Calu3 (cell line): ENCODE data around the gene PAPPA. TPM values are rescaled to one million over a fixed set of nuclear protein-coding genes. Genes with fewer than 3 reads are reported as not detected.

Source experiments
- BruUV-seq: library from RNA; stranded (reverse); fragments of 400-500 nt; replicated peaks from 2 replicates; lab custom pipeline; 2021; lab: Mats Ljungman, UMichigan
- CTCF ChIA-PET: fragments of 300-600 bp; sonication (Branson Sonifier 250); formaldehyde crosslinking; loops from one replicate; lab custom pipeline; 2022; ENCODE audit warnings: antibody characterized with exemption; lab: Charles Lee
- DNase-seq: peaks from one replicate; pipeline ENCODE4 v3.0.0; 2022
- H3K27ac Mint-ChIP-seq: one replicate; pipeline ENCODE4 v1.8.0; 2022; ENCODE audit warnings: mixed read lengths; ENCODE audit not compliant: unreplicated experiment
- H3K27me3 Mint-ChIP-seq: one replicate; pipeline ENCODE4 v1.8.0; 2022; ENCODE audit warnings: mixed read lengths; ENCODE audit not compliant: unreplicated experiment
- H3K36me3 Mint-ChIP-seq: one replicate; pipeline ENCODE4 v1.8.0; 2022; ENCODE audit warnings: mild to moderate bottlenecking, moderate library complexity, mixed read lengths; ENCODE audit not compliant: insufficient read depth, unreplicated experiment
- H3K4me1 Mint-ChIP-seq: one replicate; pipeline ENCODE4 v1.8.0; 2022; ENCODE audit warnings: mild to moderate bottlenecking, low read depth, mixed read lengths; ENCODE audit not compliant: unreplicated experiment
- H3K4me3 Mint-ChIP-seq: one replicate; pipeline ENCODE4 v1.8.0; 2022; ENCODE audit warnings: mild to moderate bottlenecking, low read depth, moderate library complexity, mixed read lengths; ENCODE audit not compliant: unreplicated experiment
- H3K9me3 Mint-ChIP-seq: one replicate; pipeline ENCODE4 v1.8.0; 2022; ENCODE audit warnings: low read depth, mixed read lengths; ENCODE audit not compliant: unreplicated experiment
- intact Hi-C: fragments of 100-400 bp; cut with micrococcal nuclease; formaldehyde crosslinking; loops from one replicate; pipeline ENCODE4 v1.10.0; 2022; ENCODE audit not compliant: unreplicated experiment
- total RNA-seq: library from RNA; stranded (reverse); gene quantifications from 2 replicates; pipeline ENCODE4 v1.2.3, GENCODE V29; 2022
- TF ChIP-seq, protein P1 (sequence below): fragments of 200-600 bp; IDR thresholded peaks from one replicate; pipeline ENCODE4 v1.8.0; 2022; ENCODE audit warnings: antibody characterized with exemption; ENCODE audit not compliant: unreplicated experiment

Gene PAPPA
- total RNA-seq, 1 experiment from 2014 or later, result not detected

- peaks cover 2% of the 10 kb centered on the region for H3K9me3 Mint-ChIP-seq
- peaks cover 5% of the 10 kb centered on the region for H3K36me3 Mint-ChIP-seq
- CTCF ChIA-PET, result no interaction called here
- H3K4me3 Mint-ChIP-seq, result no peak overlapping the region
- no TSS peak for BruUV-seq
- no peak for DNase-seq
- intact Hi-C loops, result no loop called here
- TF ChIP-seq, protein P1, sequence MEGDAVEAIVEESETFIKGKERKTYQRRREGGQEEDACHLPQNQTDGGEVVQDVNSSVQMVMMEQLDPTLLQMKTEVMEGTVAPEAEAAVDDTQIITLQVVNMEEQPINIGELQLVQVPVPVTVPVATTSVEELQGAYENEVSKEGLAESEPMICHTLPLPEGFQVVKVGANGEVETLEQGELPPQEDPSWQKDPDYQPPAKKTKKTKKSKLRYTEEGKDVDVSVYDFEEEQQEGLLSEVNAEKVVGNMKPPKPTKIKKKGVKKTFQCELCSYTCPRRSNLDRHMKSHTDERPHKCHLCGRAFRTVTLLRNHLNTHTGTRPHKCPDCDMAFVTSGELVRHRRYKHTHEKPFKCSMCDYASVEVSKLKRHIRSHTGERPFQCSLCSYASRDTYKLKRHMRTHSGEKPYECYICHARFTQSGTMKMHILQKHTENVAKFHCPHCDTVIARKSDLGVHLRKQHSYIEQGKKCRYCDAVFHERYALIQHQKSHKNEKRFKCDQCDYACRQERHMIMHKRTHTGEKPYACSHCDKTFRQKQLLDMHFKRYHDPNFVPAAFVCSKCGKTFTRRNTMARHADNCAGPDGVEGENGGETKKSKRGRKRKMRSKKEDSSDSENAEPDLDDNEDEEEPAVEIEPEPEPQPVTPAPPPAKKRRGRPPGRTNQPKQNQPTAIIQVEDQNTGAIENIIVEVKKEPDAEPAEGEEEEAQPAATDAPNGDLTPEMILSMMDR, result no peak
- no peaks in the 10 kb centered on the region for H3K4me1 Mint-ChIP-seq
- no peaks in the 10 kb centered on the region for H3K27me3 Mint-ChIP-seq
- no peak overlapping the region for H3K27ac Mint-ChIP-seq
Observed at GRCh38 chr9:116380496-116380995, 227.0 kb downstream of the PAPPA start.

GRCh38 chr9:116381350-116381749 is 227.8 kb downstream of the PAPPA start:
- intact Hi-C loops, result no loop called here
- Mint-ChIP-seq H3K27ac (no peak overlapping the region), H3K36me3 (peaks cover 5% of the 10 kb centered on the region)

DNA sequence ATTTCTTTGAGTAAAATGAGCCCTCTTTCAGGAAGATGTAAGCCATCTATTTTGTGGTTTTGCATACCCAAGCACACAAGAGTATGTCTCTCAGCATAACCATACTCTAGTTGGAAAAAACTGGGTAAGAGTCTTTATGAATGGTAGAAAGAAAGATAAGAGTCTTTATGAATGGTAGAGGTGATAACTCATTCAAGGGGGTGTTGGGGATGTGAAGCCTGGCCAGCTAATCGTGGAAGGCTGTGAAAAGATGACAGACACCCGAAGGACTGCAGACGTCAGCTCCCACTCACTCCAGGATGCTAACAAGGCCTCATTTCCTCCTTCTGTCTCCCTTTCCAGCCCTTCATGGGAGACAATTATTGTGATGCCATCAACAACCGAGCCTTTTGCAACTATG is 228.5 kb downstream of the PAPPA start:
- BruUV-seq, result no TSS peak
- no peak overlapping the region for H3K27ac Mint-ChIP-seq

More at GRCh38 chr9:116381350-116381749, 227.8 kb downstream of the PAPPA start:
- peaks cover 2% of the 10 kb centered on the region for H3K9me3 Mint-ChIP-seq
- H3K27me3 Mint-ChIP-seq, result no peaks in the 10 kb centered on the region
- CTCF ChIA-PET, result no interaction called here
- H3K4me3 Mint-ChIP-seq, result no peak overlapping the region
- no peak for DNase-seq
- H3K4me1 Mint-ChIP-seq, result no peaks in the 10 kb centered on the region
- TF ChIP-seq, protein P1, result no peak
- BruUV-seq, result no TSS peak

GRCh38 chr9:116383133-116383532 is 229.5 kb downstream of the PAPPA start:
- intact Hi-C loops, result no loop called here
- Mint-ChIP-seq H3K27me3 (no peaks in the 10 kb centered on the region), H3K9me3 (peaks cover 2% of the 10 kb centered on the region), H3K4me3 (no peak overlapping the region), H3K4me1 (no peaks in the 10 kb centered on the region), H3K36me3 (peaks cover 5% of the 10 kb centered on the region), H3K27ac (no peak overlapping the region)
- DNase-seq, result no peak
- CTCF ChIA-PET, result no interaction called here
- TF ChIP-seq, protein P1, result no peak
- BruUV-seq, result no TSS peak

More for the DNA sequence above, 228.5 kb downstream of the PAPPA start:
- TF ChIP-seq, protein P1, result no peak
- no peak for DNase-seq
- peaks cover 5% of the 10 kb centered on the region for H3K36me3 Mint-ChIP-seq
- H3K27me3 Mint-ChIP-seq, result no peaks in the 10 kb centered on the region
- H3K9me3 Mint-ChIP-seq, result peaks cover 2% of the 10 kb centered on the region
- no peak overlapping the region for H3K4me3 Mint-ChIP-seq
- H3K4me1 Mint-ChIP-seq, result no peaks in the 10 kb centered on the region
- intact Hi-C loops, result no loop called here
- CTCF ChIA-PET, result no interaction called here
